Testis (tissue), 2 donors: ENCODE data around the gene OSR1.

Experiments used
- POLR2A ChIP-seq: fragments of 450-650 bp; IDR thresholded peaks from one replicate; pipeline ENCODE4 v1.6.1; 2017; ENCODE audit warnings: antibody characterized with exemption, mild to moderate bottlenecking, moderate library complexity
- TF ChIP-seq, protein P1 (sequence below), 3 experiments: fragments of 450-650 bp in 2 of 3; fragments of 200-600 bp in 1 of 3; sonication (generic) in 1 of 3; IDR thresholded peaks; one replicate each; pipeline ENCODE4 v1.5.1; 2016 to 2019; ENCODE audit warnings: antibody characterized with exemption in 3 of 3, mild to moderate bottlenecking in 2 of 3, moderate library complexity in 1 of 3

DNA sequence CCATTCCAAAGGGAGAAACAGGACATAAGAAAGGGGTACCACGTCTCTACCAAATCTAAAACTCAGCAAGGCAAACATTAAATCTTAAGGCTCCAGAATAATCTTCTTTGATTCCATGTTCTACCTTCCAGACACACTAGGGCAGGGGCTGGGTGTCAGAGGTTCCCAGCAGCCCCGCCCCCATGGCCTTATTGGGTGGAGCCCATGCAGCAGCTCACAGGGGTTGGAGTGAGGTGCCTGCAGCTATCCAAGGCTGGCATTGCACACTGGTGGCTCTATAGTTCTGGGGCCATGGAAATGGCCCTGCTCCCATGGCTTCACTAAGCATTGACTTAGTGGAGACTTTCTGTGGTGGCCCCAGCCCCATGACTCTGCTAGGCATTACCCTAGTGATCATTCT is 14.9 kb upstream of the OSR1 start:
- no peak for TF ChIP-seq POLR2A
- TF ChIP-seq, protein P1, sequence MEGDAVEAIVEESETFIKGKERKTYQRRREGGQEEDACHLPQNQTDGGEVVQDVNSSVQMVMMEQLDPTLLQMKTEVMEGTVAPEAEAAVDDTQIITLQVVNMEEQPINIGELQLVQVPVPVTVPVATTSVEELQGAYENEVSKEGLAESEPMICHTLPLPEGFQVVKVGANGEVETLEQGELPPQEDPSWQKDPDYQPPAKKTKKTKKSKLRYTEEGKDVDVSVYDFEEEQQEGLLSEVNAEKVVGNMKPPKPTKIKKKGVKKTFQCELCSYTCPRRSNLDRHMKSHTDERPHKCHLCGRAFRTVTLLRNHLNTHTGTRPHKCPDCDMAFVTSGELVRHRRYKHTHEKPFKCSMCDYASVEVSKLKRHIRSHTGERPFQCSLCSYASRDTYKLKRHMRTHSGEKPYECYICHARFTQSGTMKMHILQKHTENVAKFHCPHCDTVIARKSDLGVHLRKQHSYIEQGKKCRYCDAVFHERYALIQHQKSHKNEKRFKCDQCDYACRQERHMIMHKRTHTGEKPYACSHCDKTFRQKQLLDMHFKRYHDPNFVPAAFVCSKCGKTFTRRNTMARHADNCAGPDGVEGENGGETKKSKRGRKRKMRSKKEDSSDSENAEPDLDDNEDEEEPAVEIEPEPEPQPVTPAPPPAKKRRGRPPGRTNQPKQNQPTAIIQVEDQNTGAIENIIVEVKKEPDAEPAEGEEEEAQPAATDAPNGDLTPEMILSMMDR (IDR thresholded peaks at IDR 0.05), result no peak
